ENCODE data around the gene GAPDH.

DNA sequence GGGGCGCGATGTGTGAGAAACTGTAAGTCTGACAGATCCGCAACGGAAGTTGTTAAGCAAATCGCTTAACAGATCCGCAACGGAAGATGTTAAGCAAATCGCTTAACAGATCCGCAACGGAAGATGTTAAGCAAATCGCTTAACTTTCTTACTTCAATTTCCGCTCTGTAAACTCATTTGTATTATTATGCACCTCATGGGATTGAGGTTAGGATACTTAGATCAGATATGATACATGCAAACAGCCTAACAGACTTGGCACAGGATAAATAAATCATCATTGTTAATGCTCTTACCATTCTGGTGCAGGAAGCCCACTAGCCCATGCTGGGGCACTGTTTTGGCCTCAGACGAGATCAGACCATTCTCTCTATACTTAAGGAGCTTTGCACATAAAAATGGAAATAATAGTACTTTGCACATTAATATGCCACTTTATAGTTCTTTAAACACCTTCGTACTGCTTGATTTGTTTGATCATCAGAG, 40.0 kb upstream of the GAPDH start:
- no peak for TF ChIP-seq EZH2 (IDR thresholded peaks at IDR 0.05; ENCODE audit: borderline replicate concordance)
- TF ChIP-seq, protein P1, sequence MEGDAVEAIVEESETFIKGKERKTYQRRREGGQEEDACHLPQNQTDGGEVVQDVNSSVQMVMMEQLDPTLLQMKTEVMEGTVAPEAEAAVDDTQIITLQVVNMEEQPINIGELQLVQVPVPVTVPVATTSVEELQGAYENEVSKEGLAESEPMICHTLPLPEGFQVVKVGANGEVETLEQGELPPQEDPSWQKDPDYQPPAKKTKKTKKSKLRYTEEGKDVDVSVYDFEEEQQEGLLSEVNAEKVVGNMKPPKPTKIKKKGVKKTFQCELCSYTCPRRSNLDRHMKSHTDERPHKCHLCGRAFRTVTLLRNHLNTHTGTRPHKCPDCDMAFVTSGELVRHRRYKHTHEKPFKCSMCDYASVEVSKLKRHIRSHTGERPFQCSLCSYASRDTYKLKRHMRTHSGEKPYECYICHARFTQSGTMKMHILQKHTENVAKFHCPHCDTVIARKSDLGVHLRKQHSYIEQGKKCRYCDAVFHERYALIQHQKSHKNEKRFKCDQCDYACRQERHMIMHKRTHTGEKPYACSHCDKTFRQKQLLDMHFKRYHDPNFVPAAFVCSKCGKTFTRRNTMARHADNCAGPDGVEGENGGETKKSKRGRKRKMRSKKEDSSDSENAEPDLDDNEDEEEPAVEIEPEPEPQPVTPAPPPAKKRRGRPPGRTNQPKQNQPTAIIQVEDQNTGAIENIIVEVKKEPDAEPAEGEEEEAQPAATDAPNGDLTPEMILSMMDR (IDR thresholded peaks at IDR 0.05; ENCODE audit: poor library complexity), result no peak
